ENCODE results near the gene DCLK1. TPM values are rescaled to one million over a fixed set of nuclear protein-coding genes. Genes with fewer than 3 reads are reported as not detected.

DCLK1 gene
- total and polyA plus RNA-seq, 10 of the 15 experiments (the other 5 are each of a cell fraction or from before 2014, with no cell fraction given): not detected

- DNase-seq (ENCODE audit: low read depth, low spot score) (no peak), FAIRE-seq (no peak), ATAC-seq (no peak)
- intact Hi-C loops (cut with micrococcal nuclease; ENCODE audit: unreplicated experiment) (no loop called here), in situ Hi-C loops (cut with MboI) (no loop called here)
- WGBS (ENCODE audit: insufficient coverage, insufficient replicate concordance, low lambda C conversion rate, missing lambda C conversion rate): 61% methylated on average over 3 of the region's 4 CpGs
- Histone ChIP-seq H3K4me2 (ENCODE audit: control insufficient read depth, insufficient read depth) (no peak overlapping the region), H3K9me3 (replicated peaks; ENCODE audit: control insufficient read depth, insufficient read depth, low read length) (no peaks in the 10 kb centered on the region; the same call in 2 of the 3 replicates), H3K27ac (ENCODE audit: control insufficient read depth, insufficient read depth) (no peak overlapping the region), H3K4me1 (ENCODE audit: control insufficient read depth, insufficient read depth, low read length) (no peaks in the 10 kb centered on the region), H3K4me3 (no peak overlapping the region), H3K27me3 (replicated peaks in 1 of 2; ENCODE audit: control insufficient read depth in 2 of 2, insufficient read depth in 2 of 2, low read length in 1 of 2) (no peaks in the 10 kb centered on the region), H3K9ac (ENCODE audit: control insufficient read depth, insufficient read depth, low read length) (no peak overlapping the region), H2AFZ (ENCODE audit: control insufficient read depth, low read depth, low read length) (no peak overlapping the region), H3K79me2 (ENCODE audit: control insufficient read depth, insufficient read depth, low read length) (no peaks in the 10 kb centered on the region), H4K20me1 (ENCODE audit: control insufficient read depth, insufficient read depth) (no peaks in the 10 kb centered on the region), H3K36me3 (ENCODE audit: control insufficient read depth in 2 of 2, insufficient read depth in 2 of 2, low read length in 1 of 2) (no peaks in the 10 kb centered on the region)
- no TSS peak for BruUV-seq (replicated peaks)
- ChIA-PET POLR2A (no interaction called here), RAD21 (ENCODE audit: unreplicated experiment) (no interaction called here), CTCF (no interaction called here), SMC1A (ENCODE audit: uncharacterized antibody, unreplicated experiment) (no interaction called here)
- TF ChIP-seq CEBPB (IDR thresholded peaks at IDR 0.05; ENCODE audit: borderline replicate concordance in 1 of 2, low read depth in 2 of 2, low read length in 2 of 2): no peak
- TF ChIP-seq CREB1 (IDR thresholded peaks at IDR 0.05; ENCODE audit: low read depth): no peak
- TF ChIP-seq CBFB (IDR thresholded peaks at IDR 0.05; ENCODE audit: low read depth): no peak
- TF ChIP-seq TBL1XR1 (IDR thresholded peaks at IDR 0.05; ENCODE audit: low read depth, low read length): no peak
- no peak for TF ChIP-seq BACH1 (IDR thresholded peaks at IDR 0.05; ENCODE audit: borderline replicate concordance)
- no peak for TF ChIP-seq ZBTB33 (IDR thresholded peaks at IDR 0.05)
- TF ChIP-seq ZNF622 (IDR thresholded peaks at IDR 0.05): no peak
- TF ChIP-seq GABPA (IDR thresholded peaks at IDR 0.05; ENCODE audit: low read depth): no peak
- TF ChIP-seq POU2F2 (IDR thresholded peaks at IDR 0.05; ENCODE audit: borderline replicate concordance, low read depth, low read length): no peak
- no peak for TF ChIP-seq JUND (IDR thresholded peaks at IDR 0.05; ENCODE audit: low read depth, low read length)
- no peak for TF ChIP-seq MLLT1 (IDR thresholded peaks at IDR 0.05)
- no peak for TF ChIP-seq SUPT20H (IDR thresholded peaks at IDR 0.05; ENCODE audit: borderline replicate concordance, control insufficient read depth, low read depth, low read length)
- TF ChIP-seq SPI1 (IDR thresholded peaks at IDR 0.05; ENCODE audit: borderline replicate concordance, insufficient read depth, low read depth, low read length): no peak
- no peak for TF ChIP-seq SMC3 (IDR thresholded peaks at IDR 0.05; ENCODE audit: borderline replicate concordance, low read length)
- no peak for TF ChIP-seq NKRF (conservative IDR thresholded peaks at IDR 0.05)
- no peak for TF ChIP-seq CHD1 (IDR thresholded peaks at IDR 0.05; ENCODE audit: low read depth, low read length)
- no peak for TF ChIP-seq ZNF207 (IDR thresholded peaks at IDR 0.05; ENCODE audit: borderline replicate concordance)
- TF ChIP-seq FOS (IDR thresholded peaks at IDR 0.05; ENCODE audit: borderline replicate concordance, extremely low read depth, insufficient read length): no peak
- no peak for TF ChIP-seq ZZZ3 (IDR thresholded peaks at IDR 0.05; ENCODE audit: control insufficient read depth, insufficient read length, low read depth)
- no peak for TF ChIP-seq POLR2A (IDR thresholded peaks at IDR 0.05; ENCODE audit: low read depth, low read length)
Observed at GRCh38 chr13:35763060-35763781, 368.0 kb downstream of the DCLK1 start.
